HG02798 (cell line): ENCODE measurements around the gene FHDC1.
A peak's percentile ranks its signal among the peaks of the same experiment; 100 is the strongest.

Experiments
- ATAC-seq: cut with Tn5 transposase; IDR thresholded peaks from one replicate; pipeline ENCODE4 v1.9.1; 2021; ENCODE audit warnings: mild to moderate bottlenecking; ENCODE audit not compliant: unreplicated experiment, poor library complexity

The FHDC1 gene

DNA sequence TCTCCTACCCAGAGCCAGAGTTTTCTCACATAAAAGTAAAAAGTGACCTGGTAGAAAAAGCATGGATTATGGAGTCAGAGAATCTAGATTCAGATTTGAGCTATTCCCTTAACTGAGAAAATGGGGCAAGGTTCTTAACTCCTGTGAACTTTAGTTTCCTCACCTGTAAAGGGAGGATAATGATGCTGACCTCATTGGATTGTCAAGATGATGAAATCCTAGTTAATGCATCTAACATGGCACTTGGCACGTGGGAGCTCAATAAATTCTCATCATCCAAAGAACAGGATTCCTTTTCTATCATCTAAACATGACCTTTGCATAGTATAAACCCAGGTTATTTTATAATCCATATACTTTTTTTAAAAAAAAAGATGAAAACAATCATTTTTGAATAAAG lies 18.6 kb downstream of the FHDC1 start:
- ATAC-seq = no peak

- ATAC-seq = no peak
Measured at GRCh38 chr4:152956147-152956546, 20.0 kb downstream of the FHDC1 start.

DNA sequence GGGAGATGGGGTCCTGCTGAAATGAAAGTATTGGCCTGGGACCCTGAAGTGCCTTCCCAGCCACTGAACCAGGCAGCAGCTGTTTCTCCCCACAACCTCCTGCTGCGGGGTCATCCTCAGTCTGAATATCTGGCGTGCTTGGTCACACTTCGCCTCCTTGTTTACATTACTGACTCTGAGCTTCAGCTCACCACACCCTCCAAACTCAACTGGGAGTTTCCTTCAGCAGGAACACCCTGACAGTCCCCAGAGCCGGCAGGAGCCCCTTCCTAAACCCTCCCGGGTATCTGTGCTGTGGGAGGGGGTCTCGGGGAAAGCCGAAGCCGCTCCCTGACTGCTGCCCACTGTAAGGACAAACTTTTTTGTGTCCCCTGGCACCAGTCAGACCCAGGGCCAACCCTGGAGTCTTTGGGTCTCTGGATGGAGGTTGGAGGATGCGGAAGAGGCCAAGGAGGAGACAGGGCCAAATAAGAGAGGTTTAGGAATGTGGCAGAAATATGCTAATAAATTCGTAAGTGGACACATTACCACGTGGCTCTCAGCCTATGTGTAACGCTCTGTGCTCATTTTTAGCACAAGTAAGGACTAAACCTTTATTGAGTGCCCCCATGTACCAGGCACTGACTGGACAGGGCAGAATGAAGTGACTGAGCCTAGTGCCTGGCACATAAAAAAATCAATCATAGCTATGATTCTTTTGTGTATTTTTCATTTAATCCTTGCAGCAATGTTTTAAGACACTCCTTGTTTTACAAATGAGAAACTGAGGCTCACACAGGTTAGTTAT lies 20.7 kb downstream of the FHDC1 start:
- no peak for ATAC-seq

DNA sequence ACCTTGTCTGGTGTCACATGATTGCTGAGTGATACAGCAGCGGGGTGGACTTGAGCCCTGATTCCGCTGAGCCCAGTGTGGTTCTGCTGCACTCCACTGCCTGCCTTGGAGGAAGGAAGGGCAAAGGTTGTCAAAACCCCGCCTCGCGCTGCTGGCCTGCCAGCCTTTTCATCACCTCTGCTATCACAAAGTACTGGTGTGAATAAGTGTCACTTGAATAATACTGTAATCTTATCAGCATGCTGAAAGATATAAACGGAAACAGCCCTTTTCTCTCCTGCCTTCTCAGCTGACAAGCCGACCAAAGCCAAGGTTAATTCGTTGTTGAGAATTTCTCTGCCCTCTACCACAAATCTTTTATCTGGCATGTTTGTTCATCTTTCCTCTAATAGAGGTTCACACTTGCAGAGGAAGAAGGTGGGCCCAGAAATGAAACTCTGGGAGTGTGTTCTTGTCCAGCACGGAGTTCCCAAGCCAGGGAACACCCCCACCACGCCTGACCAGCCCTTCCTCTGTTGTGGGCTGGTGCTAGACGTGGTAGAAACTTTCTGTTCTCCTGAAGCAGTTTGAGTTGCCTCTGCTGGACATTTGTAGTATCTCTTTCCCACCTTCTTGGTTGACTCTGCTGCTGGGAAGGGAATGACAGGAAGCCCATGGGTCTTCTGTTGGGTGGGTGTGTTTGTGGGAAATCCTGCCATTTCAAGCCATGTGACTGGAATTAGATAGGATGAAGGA lies 21.5 kb downstream of the FHDC1 start:
- ATAC-seq = no peak

- no peak for ATAC-seq
Measured at GRCh38 chr4:152959080-152959479, 23.0 kb downstream of the FHDC1 start.

GRCh38 chr4:152960082-152960481 lies 24.0 kb downstream of the FHDC1 start:
- no peak for ATAC-seq

GRCh38 chr4:152961014-152961772 lies 25.1 kb downstream of the FHDC1 start:
- ATAC-seq = no peak

DNA sequence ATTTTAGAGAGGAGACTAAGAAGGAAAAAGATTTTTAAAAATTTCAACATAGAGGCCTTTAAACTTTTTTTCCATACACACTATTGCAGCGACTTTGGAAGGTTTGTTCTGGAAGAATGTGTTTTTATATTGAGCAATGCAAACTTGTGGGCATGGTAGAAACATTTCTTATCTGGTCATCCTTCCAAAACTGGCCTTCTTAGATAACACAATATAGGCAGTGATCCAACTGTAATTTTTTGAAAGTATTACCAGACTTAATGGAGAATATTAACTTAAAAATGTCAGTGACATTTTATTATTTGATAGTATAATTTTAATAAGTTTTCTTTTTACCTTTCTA lies 25.6 kb downstream of the FHDC1 start:
- no peak for ATAC-seq

DNA sequence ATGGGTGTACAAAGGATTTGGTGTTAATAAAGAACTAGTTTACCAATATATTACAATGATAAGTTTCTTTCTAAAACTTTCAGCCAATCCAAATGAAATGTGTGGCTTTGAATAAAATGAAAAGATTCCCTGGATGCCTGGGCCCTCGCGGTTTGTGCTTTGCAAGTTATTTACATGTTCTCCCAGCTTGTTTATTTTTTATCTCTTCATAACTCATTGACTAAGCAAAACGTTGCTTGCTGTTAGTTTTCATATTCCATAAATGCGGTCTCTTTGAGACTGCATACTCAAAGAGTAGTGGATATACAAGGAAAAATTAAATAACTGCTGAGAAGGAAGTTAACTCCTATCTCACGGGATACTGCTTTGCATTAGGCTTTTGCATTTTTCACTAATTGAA lies 26.0 kb downstream of the FHDC1 start:
- no peak for ATAC-seq

GRCh38 chr4:152964335-152964734 lies 28.2 kb downstream of the FHDC1 start:
- no peak for ATAC-seq

DNA sequence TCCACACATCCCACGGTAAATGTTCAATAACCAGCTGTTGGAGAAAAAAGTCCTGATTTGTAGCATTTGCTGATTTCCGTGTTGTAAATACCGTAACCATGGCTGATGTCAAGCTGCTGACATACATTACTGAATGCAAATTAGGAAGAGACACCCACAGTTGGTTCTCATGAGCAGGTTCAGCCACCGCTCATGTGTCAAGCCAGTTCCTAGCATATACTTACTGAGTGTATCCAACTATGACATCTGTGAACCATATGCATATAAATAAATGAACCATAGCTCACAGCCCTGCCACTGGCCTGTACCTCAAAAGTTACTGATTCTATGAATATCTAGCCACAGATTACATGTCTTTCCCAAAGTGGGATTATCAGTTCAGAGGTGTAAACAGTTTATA lies 29.5 kb downstream of the FHDC1 start:
- ATAC-seq = peak; percentile 66

DNA sequence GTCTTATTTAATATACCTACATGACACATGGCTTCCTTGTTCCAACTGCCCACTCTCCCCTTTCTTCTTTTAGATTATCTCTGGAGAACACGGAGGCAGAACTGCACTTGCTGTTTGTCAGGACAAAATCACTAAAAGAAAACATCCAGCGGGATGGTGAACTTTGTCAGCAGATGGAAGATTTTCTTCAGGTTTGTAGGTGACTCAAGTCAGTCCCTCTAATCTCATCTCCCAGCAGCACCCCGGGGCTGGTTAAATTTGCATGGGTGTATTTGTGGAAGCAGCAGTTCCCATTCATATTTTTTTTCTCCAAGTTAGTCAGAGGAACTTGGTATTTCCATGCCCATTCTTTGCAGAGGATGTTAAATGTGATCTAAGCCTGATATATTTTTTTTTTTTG lies 31.8 kb downstream of the FHDC1 start:
- no peak for ATAC-seq

DNA sequence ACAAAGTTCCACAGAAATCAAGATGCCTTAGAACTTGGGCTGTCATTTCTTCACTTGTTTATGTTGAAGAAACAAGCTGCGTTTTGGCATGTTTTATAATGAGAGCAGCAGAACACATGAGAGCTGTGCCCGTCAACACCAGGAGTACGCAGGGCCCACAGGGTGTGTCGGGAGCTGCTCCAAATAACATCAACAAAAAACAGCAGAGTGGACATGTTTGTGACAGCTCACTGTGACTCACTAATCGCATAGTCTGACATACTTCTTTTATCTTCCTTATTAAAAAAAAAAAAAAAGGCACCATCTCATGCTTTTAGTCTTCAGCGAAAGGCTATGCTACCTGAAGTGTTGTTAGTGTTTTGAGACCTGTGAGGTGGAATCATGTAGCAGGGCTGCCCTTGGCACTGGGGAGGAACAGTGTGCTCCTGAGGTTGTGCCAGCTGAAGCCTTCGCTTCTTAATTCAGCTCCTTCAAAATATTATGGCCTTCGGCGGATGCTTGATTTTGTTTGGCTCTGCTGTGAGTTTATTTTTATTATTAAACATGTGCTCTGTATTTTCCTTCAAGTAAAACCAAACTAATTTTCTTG lies 32.8 kb downstream of the FHDC1 start:
- no peak for ATAC-seq

DNA sequence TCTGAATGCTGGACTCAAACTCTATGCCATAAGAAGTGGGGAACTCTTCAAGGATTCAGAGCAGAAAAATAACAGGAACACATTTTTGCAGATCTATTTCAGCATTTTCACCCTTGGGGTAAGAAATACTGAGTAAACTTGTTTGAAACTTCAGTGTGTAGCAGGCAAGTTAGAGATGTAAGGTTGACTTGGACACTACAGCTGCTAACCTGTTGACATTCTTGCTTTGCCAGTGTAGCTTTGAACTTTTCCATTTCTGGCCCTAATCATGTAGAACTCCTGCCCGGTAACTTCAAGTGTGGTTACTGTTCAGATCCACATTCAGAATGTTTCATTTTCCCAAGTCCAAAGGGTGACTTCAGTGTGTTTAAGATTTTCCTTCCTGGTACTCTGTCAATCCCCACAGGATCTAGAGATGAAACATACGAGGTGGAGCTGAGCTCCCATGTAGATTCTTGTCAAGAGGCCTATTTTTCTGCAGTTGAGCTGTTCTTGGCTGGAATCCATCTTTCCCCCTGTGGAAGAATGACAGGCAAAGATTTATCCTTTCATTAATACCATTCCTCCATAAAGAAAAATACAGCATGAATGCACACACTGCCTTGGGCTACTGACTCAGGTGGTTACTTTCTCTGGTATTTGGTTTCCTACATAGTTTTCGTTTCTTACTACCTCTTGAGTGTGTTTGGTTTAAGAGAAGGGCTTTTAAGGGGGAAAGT lies 34.1 kb downstream of the FHDC1 start:
- no peak for ATAC-seq

DNA sequence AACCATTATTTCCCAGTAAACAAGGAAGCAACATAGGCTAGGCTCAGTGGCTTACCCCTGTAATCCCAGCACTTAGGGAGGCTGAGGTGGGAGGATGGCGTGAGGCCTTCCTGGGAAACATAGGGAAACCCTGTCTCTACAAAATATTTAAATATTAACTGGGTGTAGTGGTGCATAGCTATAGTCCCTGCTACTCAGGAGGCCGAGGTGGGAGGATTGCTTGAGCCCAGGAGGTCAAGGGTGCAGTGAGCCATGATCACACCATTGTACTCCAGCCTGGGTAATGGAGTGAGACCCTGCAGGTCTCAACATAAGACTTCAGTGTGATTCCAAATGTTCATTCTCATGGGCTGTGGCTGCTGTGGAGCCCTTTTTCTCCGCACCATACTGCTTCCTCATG lies 34.9 kb downstream of the FHDC1 start:
- no peak for ATAC-seq

DNA sequence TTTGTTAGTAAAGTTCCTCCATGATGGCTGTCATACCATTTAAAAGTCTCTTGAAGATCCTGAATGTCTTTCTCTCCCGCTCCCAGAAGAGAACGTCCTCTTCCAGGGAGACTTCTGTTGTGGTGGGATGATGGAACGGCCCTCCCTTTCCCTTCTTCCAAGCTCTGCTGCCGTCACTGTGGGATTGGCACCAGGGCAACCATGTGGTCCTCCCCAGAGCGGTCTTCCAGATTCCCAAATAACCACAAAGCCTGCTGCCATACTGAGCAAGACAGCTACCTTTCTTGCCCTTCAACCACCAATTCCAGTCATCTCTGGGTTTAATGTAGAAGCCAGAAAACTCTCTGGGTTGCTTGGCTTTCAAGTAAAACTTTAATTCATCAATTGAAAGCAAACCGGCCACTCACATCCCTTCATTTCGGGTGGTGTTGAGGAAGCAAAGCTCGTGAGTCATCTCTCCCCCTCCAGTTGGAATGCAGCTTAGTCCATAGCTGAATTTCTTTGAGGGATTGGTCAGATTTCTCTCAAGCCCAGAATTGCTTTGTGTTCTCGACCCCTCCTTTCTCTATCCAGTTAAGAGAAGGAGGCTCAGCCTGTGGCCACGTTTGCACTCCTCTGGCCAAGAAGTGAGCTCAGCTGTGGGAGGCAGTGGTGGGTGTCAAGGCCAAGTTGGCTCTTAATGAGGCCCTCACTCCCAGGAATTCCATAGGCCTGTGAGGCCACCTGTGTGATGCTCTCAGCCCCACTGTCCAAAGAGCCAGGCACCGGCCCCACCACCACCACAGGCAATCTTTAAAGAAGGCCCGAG lies 36.9 kb downstream of the FHDC1 start:
- no peak for ATAC-seq

DNA sequence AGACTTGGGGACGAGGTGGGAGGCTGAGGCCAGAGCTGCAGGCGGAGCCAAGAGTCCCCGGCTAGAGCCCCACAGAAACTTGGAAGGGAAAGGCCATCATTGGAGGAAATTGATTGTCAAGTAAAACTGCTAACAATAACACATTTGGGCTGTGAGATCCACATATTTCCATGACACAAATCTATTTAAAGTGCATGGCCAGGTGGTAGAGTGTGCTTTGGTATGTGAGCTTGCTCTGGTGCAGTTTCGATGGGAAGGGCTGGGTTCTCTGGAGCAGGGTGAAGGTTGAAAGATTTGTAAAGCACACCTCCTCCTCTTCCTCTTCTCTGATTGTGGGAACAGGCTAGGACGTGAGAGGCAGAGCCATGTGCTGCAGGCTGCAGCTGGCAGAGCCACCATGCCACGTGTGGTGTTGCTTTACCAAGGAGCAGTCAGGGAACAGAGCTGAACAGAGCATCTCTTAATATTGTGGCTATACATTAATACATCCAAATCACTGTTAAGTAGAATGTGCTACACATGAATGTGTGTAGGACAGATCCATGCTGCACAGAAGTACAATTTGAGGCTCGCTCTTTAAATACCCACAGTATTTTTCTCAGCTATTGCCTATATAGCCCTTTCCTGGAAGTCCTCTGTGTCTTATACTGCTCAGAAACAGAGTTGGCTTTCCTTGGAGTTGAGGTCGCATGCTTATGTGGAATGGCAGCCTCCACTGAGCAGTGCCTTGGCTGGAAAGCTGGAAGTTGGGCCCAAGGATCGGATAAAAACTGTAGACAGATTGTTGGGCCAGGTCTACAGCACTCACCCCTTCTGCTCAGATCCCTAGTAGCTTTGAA lies 37.7 kb downstream of the FHDC1 start:
- ATAC-seq = no peak

DNA sequence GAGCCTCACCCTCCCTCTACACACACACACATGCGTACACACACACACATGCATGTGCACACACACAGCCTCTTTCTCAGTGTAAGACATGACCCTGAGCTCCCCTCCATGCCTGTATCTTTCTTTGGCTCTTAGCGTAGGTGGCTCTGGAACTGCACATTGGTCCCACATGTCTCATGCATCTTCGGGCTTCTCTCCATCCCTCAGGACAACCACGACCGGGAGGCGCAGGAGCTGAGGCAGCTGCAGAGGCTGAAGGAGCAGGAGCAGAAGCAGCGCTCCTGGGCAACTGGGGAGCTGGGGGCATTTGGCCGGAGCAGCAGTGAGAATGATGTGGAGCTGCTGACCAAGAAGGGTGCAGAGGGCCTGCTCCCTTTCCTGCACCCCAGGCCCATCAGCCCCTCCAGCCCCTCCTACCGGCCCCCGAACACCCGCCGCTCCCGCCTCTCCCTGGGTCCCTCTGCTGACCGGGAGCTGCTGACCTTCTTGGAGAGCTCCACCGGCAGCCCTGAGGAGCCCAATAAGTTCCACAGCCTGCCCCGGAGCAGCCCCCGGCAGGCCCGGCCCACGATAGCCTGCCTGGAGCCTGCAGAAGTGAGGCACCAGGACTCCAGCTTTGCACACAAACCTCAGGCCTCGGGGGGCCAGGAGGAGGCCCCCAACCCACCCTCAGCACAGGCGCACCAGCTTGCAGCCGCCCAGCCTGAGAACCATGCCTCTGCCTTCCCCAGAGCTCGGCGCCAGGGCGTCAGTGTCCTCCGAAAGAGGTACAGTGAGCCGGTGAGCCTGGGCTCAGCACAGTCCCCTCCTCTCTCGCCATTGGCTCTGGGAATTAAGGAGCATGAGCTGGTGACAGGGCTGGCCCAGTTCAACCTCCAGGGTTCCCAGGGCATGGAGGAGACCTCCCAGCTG lies 38.6 kb downstream of the FHDC1 start:
- no peak for ATAC-seq
